MM.1S (cell line): ENCODE data around the gene DEAF1.

Experiments
- DNase-seq: peaks from one replicate; pipeline ENCODE4 v3.0.0-alpha.2; 2015
- H2AFZ ChIP-seq: fragments of 300-600 bp; sonication (generic); 2 replicates; pipeline ENCODE4 v1.6.0; 2016; ENCODE audit warnings: antibody characterized with exemption, low read length
- H3F3A ChIP-seq: fragments of 300-600 bp; sonication (generic); 2 replicates; pipeline ENCODE4 v1.6.1; 2016; ENCODE audit warnings: mild to moderate bottlenecking, antibody characterized with exemption, low read length, moderate library complexity, mixed read lengths; ENCODE audit not compliant: insufficient read depth
- H3K27ac ChIP-seq: fragments of 300-600 bp; sonication (generic); 2 replicates; pipeline ENCODE4 v1.5.1; 2016; ENCODE audit warnings: mild to moderate bottlenecking, low read length
- H3K27me3 ChIP-seq: fragments of 300-600 bp; sonication (generic); replicated peaks from 2 replicates; pipeline ENCODE4 v1.6.0; 2016; ENCODE audit warnings: low read length; ENCODE audit not compliant: insufficient read depth
- H3K36me3 ChIP-seq: fragments of 300-600 bp; sonication (generic); replicated peaks from 2 replicates; pipeline ENCODE4 v1.6.1; 2016; ENCODE audit warnings: mild to moderate bottlenecking, low read length, mixed read lengths; ENCODE audit not compliant: insufficient read depth
- H3K4me1 ChIP-seq: fragments of 300-600 bp; sonication (generic); 2 replicates; pipeline ENCODE4 v1.6.1; 2016; ENCODE audit warnings: low read length, mixed read lengths
- H3K4me2 ChIP-seq: fragments of 300-600 bp; sonication (generic); 2 replicates; pipeline ENCODE4 v1.6.0; 2016; ENCODE audit warnings: low read depth, low read length
- H3K4me3 ChIP-seq: fragments of 300-600 bp; sonication (generic); 2 replicates; pipeline ENCODE4 v1.5.1; 2016; ENCODE audit warnings: low read length, mixed read lengths
- H3K79me2 ChIP-seq: fragments of 300-600 bp; sonication (generic); 2 replicates; pipeline ENCODE4 v1.6.1; 2016; ENCODE audit warnings: mixed run types, low read length, mixed read lengths
- H3K9ac ChIP-seq: fragments of 300-600 bp; sonication (generic); 2 replicates; pipeline ENCODE4 v1.6.1; 2016; ENCODE audit warnings: low read length, mixed read lengths
- H3K9me2 ChIP-seq: fragments of 300-600 bp; sonication (generic); replicated peaks from 2 replicates; pipeline ENCODE4 v1.6.1; 2016; ENCODE audit warnings: mild to moderate bottlenecking, low read length, mixed read lengths; ENCODE audit not compliant: insufficient read depth
- H3K9me3 ChIP-seq: fragments of 300-600 bp; sonication (generic); replicated peaks from 2 replicates; pipeline ENCODE4 v1.6.1; 2016; ENCODE audit warnings: mild to moderate bottlenecking, low read length, mixed read lengths; ENCODE audit not compliant: insufficient read depth
- H4K20me1 ChIP-seq: fragments of 300-600 bp; sonication (generic); 2 replicates; pipeline ENCODE4 v1.6.1; 2016; ENCODE audit warnings: mild to moderate bottlenecking, low read length, moderate library complexity, mixed read lengths; ENCODE audit not compliant: insufficient read depth
- CTCF ChIP-seq: fragments of 300-600 bp; sonication (generic); IDR thresholded peaks from 2 replicates; pipeline ENCODE4 v1.5.1; 2016; ENCODE audit warnings: antibody characterized with exemption, low read length, mixed read lengths
- EZH2 ChIP-seq: fragments of 300-600 bp; sonication (generic); optimal IDR thresholded peaks from 2 replicates; pipeline ENCODE3; 2017; ENCODE audit warnings: low read depth, mild to moderate bottlenecking, antibody characterized with exemption, low read length, mixed read lengths
- EZH2phosphoT487 ChIP-seq: fragments of 300-600 bp; sonication (generic); IDR thresholded peaks from 2 replicates; pipeline ENCODE4 v1.6.1; 2018; ENCODE audit warnings: antibody characterized with exemption, low read length

DEAF1 gene

GRCh38 chr11:699116-699508 lies 4.1 kb upstream of the DEAF1 start:
- H3F3A ChIP-seq: peaks cover 18% of the 10 kb centered on the region
- no peaks in the 10 kb centered on the region for H3K9me3 ChIP-seq
- H3K9me2 ChIP-seq: no peaks in the 10 kb centered on the region
- TF ChIP-seq EZH2 (no peak), EZH2phosphoT487 (no peak), CTCF (no peak)
- no peak overlapping the region for H3K4me3 ChIP-seq
- H3K79me2 ChIP-seq: peaks cover 25% of the 10 kb centered on the region
- H2AFZ ChIP-seq: no peak overlapping the region
- no peaks in the 10 kb centered on the region for H3K36me3 ChIP-seq
- peaks cover 7% of the 10 kb centered on the region for H3K4me1 ChIP-seq
- H4K20me1 ChIP-seq: no peaks in the 10 kb centered on the region
- H3K27me3 ChIP-seq: no peaks in the 10 kb centered on the region
- H3K27ac ChIP-seq: no peak overlapping the region
- DNase-seq: no peak
- H3K4me2 ChIP-seq: no peak overlapping the region
- H3K9ac ChIP-seq: no peak overlapping the region

- peaks cover 12% of the 10 kb centered on the region for H3K4me1 ChIP-seq
These were observed 3.6 kb upstream of the DEAF1 start for GRCh38 chr11:698493-699115.

GRCh38 chr11:697811-698311 lies 2.8 kb upstream of the DEAF1 start:
- Histone ChIP-seq H3K4me1 (peaks cover 19% of the 10 kb centered on the region), H3F3A (peaks cover 30% of the 10 kb centered on the region), H3K9ac (no peak overlapping the region), H3K4me3 (no peak overlapping the region), H3K36me3 (no peaks in the 10 kb centered on the region), H3K9me2 (no peaks in the 10 kb centered on the region), H2AFZ (no peak overlapping the region), H3K79me2 (peaks cover 38% of the 10 kb centered on the region), H3K27ac (no peak overlapping the region), H4K20me1 (no peaks in the 10 kb centered on the region), H3K9me3 (no peaks in the 10 kb centered on the region), H3K4me2 (no peak overlapping the region), H3K27me3 (no peaks in the 10 kb centered on the region)
- no peak for DNase-seq
- TF ChIP-seq EZH2phosphoT487 (no peak), EZH2 (no peak), CTCF (no peak)

More at GRCh38 chr11:698493-699115, 3.6 kb upstream of the DEAF1 start:
- peaks cover 30% of the 10 kb centered on the region for H3K79me2 ChIP-seq
- H4K20me1 ChIP-seq: no peaks in the 10 kb centered on the region
- H2AFZ ChIP-seq: no peak overlapping the region
- no peaks in the 10 kb centered on the region for H3K9me3 ChIP-seq
- no peak overlapping the region for H3K27ac ChIP-seq
- H3F3A ChIP-seq: peaks cover 23% of the 10 kb centered on the region
- no peak overlapping the region for H3K9ac ChIP-seq
- H3K27me3 ChIP-seq: no peaks in the 10 kb centered on the region
- TF ChIP-seq EZH2 (no peak), CTCF (no peak), EZH2phosphoT487 (no peak)
- DNase-seq: no peak
- H3K4me2 ChIP-seq: no peak overlapping the region
- no peaks in the 10 kb centered on the region for H3K9me2 ChIP-seq
- no peak overlapping the region for H3K4me3 ChIP-seq
- H3K36me3 ChIP-seq: no peaks in the 10 kb centered on the region
